K562 (cell line): ENCODE data around the gene COG4. TPM values are rescaled to one million over a fixed set of nuclear protein-coding genes. Genes with fewer than 3 reads are reported as not detected.

ENCODE experiments used
- ATAC-seq: fragments of 200-7000 bp; cut with Tn5 transposase; 3 replicates; pipeline ENCODE4 v1.9.1; 2020; ENCODE audit warnings: moderate library complexity
- BruUV-seq: library from RNA; stranded (reverse); fragments of 400-500 nt; replicated peaks from 2 replicates; lab custom pipeline; 2021; lab: Mats Ljungman, UMichigan
- CTCF ChIA-PET: fragments of 300-600 bp; formaldehyde crosslinking; extraction: SDS; loops from one replicate; lab custom pipeline; 2021; ENCODE audit warnings: low intra/inter-chr PET ratio; lab: Yijun Ruan, JAX
- POLR2A ChIA-PET: fragments of 300-600, 350-650 bp; sonication (Branson Sonifier 250); formaldehyde crosslinking; extraction: SDS; loops from one replicate; lab custom pipeline; 2021; ENCODE audit warnings: antibody characterized with exemption, inconsistent platforms; lab: Yijun Ruan, JAX
- DNase-seq, 4 experiments: peaks; one replicate each; pipeline versions ENCODE4 v3.0.0 to v3.0.0-alpha.2; 2011 to 2018; ENCODE audit warnings: low spot score in 3 of 4, mixed read lengths in 3 of 4; ENCODE audit errors: extremely low read depth in 1 of 4
- FAIRE-seq: peaks from 2 replicates; lab custom pipeline; 2011; peaks lifted over from hg19 to GRCh38; lab: Jason Lieb, UNC
- H2AFZ ChIP-seq: 2 replicates; pipeline ENCODE4 v1.6.0; 2011; ENCODE audit warnings: low read depth, low read length, control low read depth, inconsistent platforms
- H3K27ac ChIP-seq: fragments of 200-600 bp; 3 replicates; pipeline ENCODE4 v1.8.0; 2011; ENCODE audit warnings: low read depth, mild to moderate bottlenecking, control low read depth, inconsistent platforms, low read length, moderate library complexity, mixed read lengths; ENCODE audit errors: extremely low read depth
- H3K27me3 ChIP-seq, 2 experiments: fragments of 300-600 bp in 1 of 2; 2 replicates in 1 of 2; 3 replicates in 1 of 2; pipeline versions ENCODE4 v1.6.0 to v1.8.0; 2011; ENCODE audit warnings: inconsistent platforms in 2 of 2, low read length in 2 of 2, mild to moderate bottlenecking in 1 of 2, mixed read lengths in 1 of 2, moderate library complexity in 1 of 2; ENCODE audit not compliant: control insufficient read depth in 2 of 2, insufficient read depth in 2 of 2
- H3K36me3 ChIP-seq: fragments of 300-600 bp; 3 replicates; pipeline ENCODE4 v1.8.0; 2011; ENCODE audit warnings: mild to moderate bottlenecking, low read length, inconsistent platforms; ENCODE audit not compliant: control insufficient read depth, insufficient read depth
- H3K4me1 ChIP-seq, 2 experiments: fragments of 200-600 bp in 1 of 2; replicated peaks in 1 of 2; 2 replicates in 1 of 2; 3 replicates in 1 of 2; pipeline versions ENCODE4 v1.5.1 to v1.8.0; 2011; ENCODE audit warnings: inconsistent platforms in 2 of 2, low read length in 2 of 2, mild to moderate bottlenecking in 1 of 2, mixed read lengths in 1 of 2, moderate library complexity in 1 of 2; ENCODE audit not compliant: control insufficient read depth in 2 of 2, insufficient read depth in 2 of 2
- H3K4me2 ChIP-seq: 2 replicates; pipeline ENCODE4 v1.6.1; 2011; ENCODE audit warnings: low read length, control low read depth, inconsistent platforms, mixed read lengths; ENCODE audit not compliant: insufficient read depth
- H3K4me3 ChIP-seq: fragments of 200-600 bp; sonication (generic), shearing (Covaris generic); 2 replicates; pipeline ENCODE4 v1.5.1; 2016; ENCODE audit warnings: control low read depth, inconsistent platforms
- H3K79me2 ChIP-seq: fragments of 200-600 bp; 3 replicates; pipeline ENCODE4 v1.8.0; 2011; ENCODE audit warnings: low read length, inconsistent platforms; ENCODE audit not compliant: control insufficient read depth, insufficient read depth
- H3K9ac ChIP-seq, 2 experiments: 2 replicates each; pipeline versions ENCODE4 v1.6.0 to v1.6.1; 2011; ENCODE audit warnings: low read depth in 2 of 2, low read length in 2 of 2, control low read depth in 1 of 2, inconsistent platforms in 1 of 2, mild to moderate bottlenecking in 1 of 2, mixed read lengths in 1 of 2; ENCODE audit not compliant: insufficient read depth in 1 of 2
- H3K9me1 ChIP-seq: one replicate; pipeline ENCODE4 v1.6.0; 2011; ENCODE audit warnings: inconsistent platforms, mild to moderate bottlenecking, low read length, moderate library complexity; ENCODE audit not compliant: control insufficient read depth, insufficient read depth
- H3K9me3 ChIP-seq: replicated peaks from 2 replicates; pipeline ENCODE4 v1.5.1; 2011; ENCODE audit warnings: low read depth, low read length, inconsistent platforms; ENCODE audit not compliant: control insufficient read depth, insufficient read depth
- H4K20me1 ChIP-seq: replicated peaks from 2 replicates; pipeline ENCODE4 v1.6.1; 2011; ENCODE audit warnings: low read length, inconsistent platforms, mixed read lengths; ENCODE audit not compliant: control insufficient read depth, insufficient read depth
- HNRNPK ChIP-seq: fragments of 200-400 bp; formaldehyde crosslinking; IDR thresholded peaks from one replicate; pipeline ENCODE4 v1.6.1; 2018; ENCODE audit warnings: mild to moderate bottlenecking, low read depth, low read length; ENCODE audit not compliant: poor library complexity, severe bottlenecking
- PTTG1 ChIP-seq: fragments of 450-650 bp; IDR thresholded peaks from 2 replicates; pipeline ENCODE4 v1.6.1; 2016; ENCODE audit warnings: low read depth, mild to moderate bottlenecking, missing genetic modification characterization, missing compliant biosample characterization
- RAD51 ChIP-seq: fragments of 450-650 bp; IDR thresholded peaks from 2 replicates; pipeline ENCODE4 v1.7.1; 2016; ENCODE audit warnings: low read depth, mild to moderate bottlenecking, borderline replicate concordance
- SMARCA4 ChIP-seq: fragments of 450-650 bp; IDR thresholded peaks from 2 replicates; pipeline ENCODE4 v1.6.1; 2016
- ZBTB17 ChIP-seq: fragments of 450-650 bp; formaldehyde crosslinking; IDR thresholded peaks from 2 replicates; pipeline ENCODE4 v1.4.0; 2020; ENCODE audit warnings: mild to moderate bottlenecking
- WGBS: fragments of 100-300 bp; shearing (Covaris generic); methylation state at CpG from one replicate; pipeline ENCODE4 v1.1.6; 2016; ENCODE audit warnings: low coverage, mixed read lengths; ENCODE audit not compliant: insufficient coverage; ENCODE audit errors: missing lambda C conversion rate; 5-methylcytosine and 5-hydroxymethylcytosine counted together
- in situ Hi-C: fragments of 300-500 bp; cut with MboI; formaldehyde crosslinking; loops from 4 replicates; pipeline ENCODE4 v1.15.0; 2018; ENCODE audit warnings: inconsistent platforms, mixed read lengths
- intact Hi-C: fragments of 100-400 bp; cut with micrococcal nuclease; formaldehyde crosslinking; loops from 2 replicates; pipeline ENCODE4 v1.14.2; 2022
- polyA plus RNA-seq, 8 experiments: library from polyadenylated mRNA; depleted of rRNA in 4 of 8; stranded (reverse) in 5 of 8; unstranded in 3 of 8; fragments of >200 nt; fragmentation: Nextera tagmentation in 2 of 8; fragmentation: Illumina TruSeq in 1 of 8; extraction: Ambion mirVana in 2 of 8; extraction: Trizol in 1 of 8; gene quantifications; 2 replicates each; pipeline versions ENCODE4 v1.2.1 to v1.2.3, GENCODE V29; 2011 to 2014; ENCODE audit warnings: inconsistent platforms in 1 of 8, missing spikeins in 1 of 8
- total RNA-seq, 7 experiments: library from RNA; depleted of rRNA in 6 of 7; stranded (reverse); fragments of >200 nt in 6 of 7; fragmentation: Illumina TruSeq in 2 of 7; extraction: Trizol in 2 of 7; gene quantifications; 2 replicates each; pipeline versions ENCODE4 v1.2.1 to v1.2.3, GENCODE V29; 2011 to 2021; ENCODE audit warnings: low replicate concordance in 1 of 7
- TF ChIP-seq, protein P1 (sequence below): sonication (generic); formaldehyde crosslinking; IDR thresholded peaks from 2 replicates; pipeline ENCODE4 v1.5.0; 2020; ENCODE audit warnings: missing genetic modification reagents
- TF ChIP-seq, protein P2 (sequence below): fragments of 250-450 bp; sonication (Bioruptor Pico); IDR thresholded peaks from 2 replicates; pipeline ENCODE4 v1.4.0; 2020; ENCODE audit warnings: borderline replicate concordance

Gene COG4
- total and polyA plus RNA-seq, 9 of the 15 experiments (the other 6 are each of a cell fraction or from before 2014, with no cell fraction given): 13.7 to 73.9 (median 44.2) TPM

DNA sequence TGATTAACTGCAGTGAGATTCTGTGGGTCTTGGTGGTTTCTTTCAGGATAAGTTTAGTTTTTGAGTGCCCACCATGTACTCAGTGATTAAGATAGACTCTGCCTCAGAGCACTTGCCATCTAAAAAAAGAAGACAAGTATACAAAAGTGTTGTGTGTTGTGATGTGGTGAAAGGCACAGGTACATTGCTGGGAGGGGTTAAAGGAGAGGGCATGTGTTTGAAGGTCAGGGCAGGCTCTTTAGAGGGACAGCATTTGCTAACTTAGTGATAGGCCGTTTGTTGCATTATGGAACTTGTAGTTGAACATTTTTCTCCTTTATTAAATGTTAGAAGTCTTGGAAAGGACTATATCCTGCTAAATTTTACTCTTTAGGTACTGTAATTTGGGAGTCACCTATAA, 26.7 kb upstream of the COG4 start:
- Histone ChIP-seq H4K20me1 (peaks cover 25% of the 10 kb centered on the region), H3K4me1 (no peaks in the 10 kb centered on the region), H3K27ac (no peak overlapping the region), H3K27me3 (no peaks in the 10 kb centered on the region), H3K9ac (no peak overlapping the region), H3K9me3 (no peaks in the 10 kb centered on the region), H3K4me3 (no peak overlapping the region), H3K79me2 (peaks cover 76% of the 10 kb centered on the region), H3K4me2 (no peak overlapping the region), H2AFZ (no peak overlapping the region), H3K9me1 (no peaks in the 10 kb centered on the region), H3K36me3 (peaks cover 96% of the 10 kb centered on the region)
- ATAC-seq: no peak
- FAIRE-seq: no peak
- 60% methylated on average over 1 of the region's 1 CpG for WGBS
- in situ Hi-C loops (no loop called here), intact Hi-C loops (no loop called here)
- CTCF ChIA-PET: no interaction called here
- TF ChIP-seq PTTG1 (tag) (no peak), ZBTB17 (CRISPR knock-in tag) (no peak), RAD51 (no peak), HNRNPK (no peak), SMARCA4 (no peak)
- TF ChIP-seq, protein P1, sequence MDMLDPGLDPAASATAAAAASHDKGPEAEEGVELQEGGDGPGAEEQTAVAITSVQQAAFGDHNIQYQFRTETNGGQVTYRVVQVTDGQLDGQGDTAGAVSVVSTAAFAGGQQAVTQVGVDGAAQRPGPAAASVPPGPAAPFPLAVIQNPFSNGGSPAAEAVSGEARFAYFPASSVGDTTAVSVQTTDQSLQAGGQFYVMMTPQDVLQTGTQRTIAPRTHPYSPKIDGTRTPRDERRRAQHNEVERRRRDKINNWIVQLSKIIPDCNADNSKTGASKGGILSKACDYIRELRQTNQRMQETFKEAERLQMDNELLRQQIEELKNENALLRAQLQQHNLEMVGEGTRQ: no peak
- TF ChIP-seq, protein P2, sequence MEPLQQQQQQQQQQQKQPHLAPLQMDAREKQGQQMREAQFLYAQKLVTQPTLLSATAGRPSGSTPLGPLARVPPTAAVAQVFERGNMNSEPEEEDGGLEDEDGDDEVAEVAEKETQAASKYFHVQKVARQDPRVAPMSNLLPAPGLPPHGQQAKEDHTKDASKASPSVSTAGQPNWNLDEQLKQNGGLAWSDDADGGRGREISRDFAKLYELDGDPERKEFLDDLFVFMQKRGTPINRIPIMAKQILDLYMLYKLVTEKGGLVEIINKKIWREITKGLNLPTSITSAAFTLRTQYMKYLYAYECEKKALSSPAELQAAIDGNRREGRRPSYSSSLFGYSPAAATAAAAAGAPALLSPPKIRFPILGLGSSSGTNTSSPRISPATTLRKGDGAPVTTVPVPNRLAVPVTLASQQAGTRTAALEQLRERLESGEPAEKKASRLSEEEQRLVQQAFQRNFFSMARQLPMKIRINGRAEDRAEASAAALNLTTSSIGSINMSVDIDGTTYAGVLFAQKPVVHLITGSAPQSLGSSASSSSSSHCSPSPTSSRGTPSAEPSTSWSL (CRISPR knock-in tag): no peak
- POLR2A ChIA-PET: interaction anchor here (0.8 to 1.9 kb wide), 2 partner anchors 8 to 23 kb away, joined by 3 to 5 read pairs; no protein-coding TSS in a partner anchor
- no TSS peak for BruUV-seq
- no peak for DNase-seq
